Measurements from ENCODE around the gene UBE2QL1.

The UBE2QL1 gene

DNA sequence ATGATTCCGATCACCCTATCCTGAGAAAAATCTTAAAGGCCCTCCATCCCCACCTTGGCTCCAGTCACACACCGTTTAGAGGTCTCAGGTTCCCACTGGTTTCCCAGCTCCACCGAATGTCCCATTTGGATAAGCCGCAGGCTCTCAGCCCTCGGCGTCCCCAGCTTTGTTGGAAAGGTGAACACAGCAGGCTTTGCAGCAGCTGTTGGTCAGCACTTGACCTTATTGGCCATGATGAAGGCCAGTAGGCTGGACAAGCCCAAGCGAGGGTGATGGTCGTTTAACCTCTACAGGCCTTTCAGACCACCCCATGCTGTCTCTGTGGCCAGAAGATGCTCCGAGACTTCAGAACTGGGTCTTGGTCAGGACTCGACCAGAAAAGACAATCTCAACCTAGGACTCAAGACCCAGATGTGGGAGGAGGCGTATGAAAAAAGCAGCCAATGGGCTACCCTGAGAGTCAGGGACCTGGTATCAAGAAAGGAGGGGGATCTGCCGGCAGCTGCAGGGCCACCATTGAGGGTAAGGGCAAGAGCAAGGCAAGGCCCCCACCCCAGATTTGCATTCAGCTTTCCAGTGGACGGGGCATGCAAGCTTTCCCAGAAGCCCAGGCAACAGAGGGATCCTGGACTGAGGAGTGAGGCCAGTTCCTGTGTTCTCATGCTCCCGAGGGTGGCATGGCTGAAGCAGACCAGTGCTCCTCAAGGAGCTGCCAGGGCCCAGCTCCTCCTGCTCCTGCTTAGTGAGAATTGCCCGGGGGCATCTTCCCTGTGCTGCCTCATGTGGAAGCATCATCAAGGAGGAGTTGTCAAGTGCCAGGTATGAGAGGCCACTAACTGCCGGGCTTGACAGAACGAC lies 13.4 kb downstream of the UBE2QL1 start:
- peaks cover 5% of the 10 kb centered on the region for H3K4me1 ChIP-seq (ENCODE audit: control insufficient read depth, insufficient read depth, low read length)
- H3K27ac ChIP-seq (ENCODE audit: low read depth, low read length), result no peak overlapping the region
- no peak overlapping the region for H3K4me3 ChIP-seq (ENCODE audit: low read length)
- no peak overlapping the region for H3K9ac ChIP-seq (ENCODE audit: low read length)
- H3K36me3 ChIP-seq (ENCODE audit: control insufficient read depth, insufficient read depth, low read length), result no peaks in the 10 kb centered on the region
- H3K27me3 ChIP-seq (ENCODE audit: control insufficient read depth, insufficient read depth, low read length), result no peaks in the 10 kb centered on the region

DNA sequence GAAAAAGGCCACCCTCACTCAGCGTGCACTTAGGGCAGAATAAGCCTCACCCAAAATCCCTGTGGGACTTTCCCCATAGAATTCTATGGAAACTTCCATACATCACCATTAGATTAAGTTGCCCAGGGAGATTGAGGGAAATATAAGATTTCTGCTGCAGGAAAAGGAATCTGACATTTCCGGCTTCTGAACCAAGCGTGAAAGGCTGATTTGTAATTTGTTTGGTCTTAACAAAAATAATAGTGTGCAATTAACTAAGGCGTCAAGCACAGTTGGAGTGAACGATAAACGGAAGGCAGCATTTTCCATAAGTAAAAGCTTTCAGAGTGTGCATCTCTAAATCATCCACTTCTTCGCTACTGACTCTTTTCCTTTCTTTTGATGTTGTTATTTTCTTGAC lies 14.0 kb downstream of the UBE2QL1 start:
- Histone ChIP-seq H3K27ac (ENCODE audit: low read depth, low read length) (no peak overlapping the region), H3K4me3 (ENCODE audit: low read length) (no peak overlapping the region)

DNA sequence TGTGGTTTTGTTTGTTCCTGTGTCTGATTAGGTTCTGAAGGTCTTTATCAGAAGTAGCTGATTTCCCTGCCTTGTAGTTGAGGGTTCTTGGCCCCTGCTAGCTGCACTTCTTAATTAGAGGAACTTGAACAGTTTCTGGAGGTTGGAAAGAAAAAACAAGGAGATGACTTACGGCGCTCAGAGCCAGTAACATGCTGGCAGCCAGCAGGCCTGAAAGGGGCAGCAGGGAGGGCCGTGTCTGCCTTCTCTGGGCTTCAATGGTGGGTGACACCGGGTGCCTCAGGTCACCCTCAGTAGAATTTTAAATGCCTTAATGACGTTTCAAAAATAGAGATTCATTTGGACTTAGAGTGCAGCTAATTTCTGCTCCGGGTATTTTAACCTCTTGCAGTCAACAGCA lies 15.8 kb downstream of the UBE2QL1 start:
- Histone ChIP-seq H3K4me1 (ENCODE audit: control insufficient read depth, insufficient read depth, low read length) (peaks cover 5% of the 10 kb centered on the region), H3K9ac (ENCODE audit: low read length) (no peak overlapping the region), H3K27ac (ENCODE audit: low read depth, low read length) (no peak overlapping the region), H3K27me3 (ENCODE audit: control insufficient read depth, insufficient read depth, low read length) (no peaks in the 10 kb centered on the region), H3K36me3 (ENCODE audit: control insufficient read depth, insufficient read depth, low read length) (no peaks in the 10 kb centered on the region), H3K4me3 (ENCODE audit: low read length) (no peak overlapping the region)

More for the DNA sequence above, 14.0 kb downstream of the UBE2QL1 start:
- Histone ChIP-seq H3K9ac (ENCODE audit: low read length) (no peak overlapping the region), H3K4me1 (ENCODE audit: control insufficient read depth, insufficient read depth, low read length) (peaks cover 5% of the 10 kb centered on the region), H3K36me3 (ENCODE audit: control insufficient read depth, insufficient read depth, low read length) (no peaks in the 10 kb centered on the region), H3K27me3 (ENCODE audit: control insufficient read depth, insufficient read depth, low read length) (no peaks in the 10 kb centered on the region)

DNA sequence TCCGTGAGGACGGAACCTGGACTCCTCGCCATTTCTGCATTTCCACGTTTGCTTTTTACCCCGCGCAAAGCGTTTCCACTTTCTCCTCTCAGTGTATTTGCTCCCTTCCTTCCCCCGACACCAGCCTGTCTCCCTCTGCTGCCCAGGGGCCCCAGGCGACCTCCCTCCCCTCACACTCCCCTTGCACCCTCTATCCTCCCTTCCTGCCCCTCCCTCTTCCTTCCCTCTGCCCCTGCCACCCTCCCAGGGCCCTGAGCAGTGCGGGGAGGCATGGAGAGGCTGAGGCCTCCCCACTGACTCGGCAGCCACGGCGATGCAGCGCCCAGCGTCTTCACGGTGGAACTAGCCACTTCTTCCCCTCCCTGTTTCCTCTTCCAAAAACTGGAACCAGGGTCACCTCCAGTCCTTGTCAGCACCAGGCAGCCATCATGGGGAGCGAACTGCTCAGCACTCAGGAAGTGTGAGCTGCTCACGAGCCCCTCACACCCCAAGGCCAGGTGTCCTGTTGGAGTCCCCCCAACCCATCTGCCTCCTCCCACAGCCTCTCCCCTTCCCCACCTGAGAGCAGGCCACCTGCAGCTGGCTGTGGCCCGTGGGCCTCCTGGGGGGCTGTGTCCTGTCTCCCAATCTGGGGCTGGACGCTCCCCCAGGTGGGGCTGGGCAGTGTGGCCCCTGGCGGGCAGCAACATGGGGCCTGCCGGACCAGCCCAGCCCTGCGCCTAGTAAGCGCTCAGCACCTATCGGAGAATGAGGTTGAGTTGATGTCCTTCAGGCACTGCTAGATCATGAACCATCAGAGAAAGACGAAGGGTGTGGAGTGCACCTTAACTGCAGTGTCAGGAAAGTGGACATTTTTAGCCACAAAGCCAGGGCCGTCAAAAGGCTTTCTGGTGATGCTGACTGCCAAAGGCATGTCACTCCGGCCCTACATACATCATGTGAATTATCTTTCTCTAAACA lies 17.5 kb downstream of the UBE2QL1 start:
- Histone ChIP-seq H3K36me3 (ENCODE audit: control insufficient read depth, insufficient read depth, low read length) (no peaks in the 10 kb centered on the region), H3K27ac (ENCODE audit: low read depth, low read length) (no peak overlapping the region), H3K4me3 (ENCODE audit: low read length) (no peak overlapping the region), H3K4me1 (ENCODE audit: control insufficient read depth, insufficient read depth, low read length) (peaks cover 5% of the 10 kb centered on the region), H3K9ac (ENCODE audit: low read length) (no peak overlapping the region), H3K27me3 (ENCODE audit: control insufficient read depth, insufficient read depth, low read length) (no peaks in the 10 kb centered on the region)

DNA sequence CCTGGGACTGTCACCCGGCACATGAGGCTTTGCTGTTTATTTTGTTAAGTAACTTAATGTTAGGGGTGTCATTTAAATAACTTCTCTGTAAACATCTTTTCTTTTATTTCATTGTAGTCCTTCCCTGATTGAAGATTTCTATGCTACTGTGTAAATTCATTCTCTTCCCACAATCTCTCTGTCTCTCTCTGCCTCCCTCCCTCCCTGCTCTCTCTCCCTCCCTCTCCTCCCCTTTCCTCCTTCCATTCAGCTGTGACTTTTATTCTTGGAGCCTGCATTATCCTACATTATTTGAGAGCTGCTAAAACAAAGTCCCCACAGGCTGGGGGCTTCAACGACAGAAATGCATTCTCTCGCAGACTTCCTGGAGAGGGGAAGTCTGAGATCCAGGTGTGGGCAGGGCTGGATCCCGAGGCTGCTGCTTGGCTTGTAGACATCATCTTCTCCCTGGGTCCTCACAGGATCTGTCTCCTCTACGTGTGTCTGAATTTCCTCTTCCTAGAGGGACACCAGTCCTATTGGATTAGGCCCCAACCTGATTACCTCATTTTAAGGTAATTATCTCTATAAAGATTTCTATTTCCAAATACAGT lies 18.4 kb downstream of the UBE2QL1 start:
- Histone ChIP-seq H3K4me1 (ENCODE audit: control insufficient read depth, insufficient read depth, low read length) (peaks cover 5% of the 10 kb centered on the region), H3K27ac (ENCODE audit: low read depth, low read length) (no peak overlapping the region), H3K27me3 (ENCODE audit: control insufficient read depth, insufficient read depth, low read length) (no peaks in the 10 kb centered on the region), H3K36me3 (ENCODE audit: control insufficient read depth, insufficient read depth, low read length) (no peaks in the 10 kb centered on the region), H3K4me3 (ENCODE audit: low read length) (no peak overlapping the region), H3K9ac (ENCODE audit: low read length) (no peak overlapping the region)

DNA sequence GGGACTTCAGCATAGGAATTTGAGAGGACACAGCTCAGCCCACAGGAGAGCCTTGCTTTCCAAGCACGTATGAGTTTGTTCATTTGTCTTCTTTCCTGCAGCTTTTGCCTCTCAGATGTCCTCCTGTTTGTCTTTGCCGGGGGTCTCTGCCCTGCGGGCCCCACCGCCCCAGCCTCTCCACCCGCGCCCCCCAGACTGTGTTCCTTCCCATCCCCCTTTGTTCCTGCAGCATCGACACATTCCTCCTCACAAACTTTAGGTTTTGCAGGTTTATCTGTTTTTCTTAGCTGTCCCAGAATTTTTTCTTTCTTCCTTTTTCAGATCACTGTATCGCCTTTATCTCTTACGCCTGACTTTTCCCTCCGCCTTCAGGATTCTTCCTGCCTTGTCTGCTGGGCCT lies 18.9 kb downstream of the UBE2QL1 start:
- H3K27me3 ChIP-seq (ENCODE audit: control insufficient read depth, insufficient read depth, low read length), result no peaks in the 10 kb centered on the region
- no peak overlapping the region for H3K9ac ChIP-seq (ENCODE audit: low read length)
- no peaks in the 10 kb centered on the region for H3K36me3 ChIP-seq (ENCODE audit: control insufficient read depth, insufficient read depth, low read length)
- no peak overlapping the region for H3K27ac ChIP-seq (ENCODE audit: low read depth, low read length)
- H3K4me3 ChIP-seq (ENCODE audit: low read length), result no peak overlapping the region
- H3K4me1 ChIP-seq (ENCODE audit: control insufficient read depth, insufficient read depth, low read length), result peaks cover 5% of the 10 kb centered on the region

DNA sequence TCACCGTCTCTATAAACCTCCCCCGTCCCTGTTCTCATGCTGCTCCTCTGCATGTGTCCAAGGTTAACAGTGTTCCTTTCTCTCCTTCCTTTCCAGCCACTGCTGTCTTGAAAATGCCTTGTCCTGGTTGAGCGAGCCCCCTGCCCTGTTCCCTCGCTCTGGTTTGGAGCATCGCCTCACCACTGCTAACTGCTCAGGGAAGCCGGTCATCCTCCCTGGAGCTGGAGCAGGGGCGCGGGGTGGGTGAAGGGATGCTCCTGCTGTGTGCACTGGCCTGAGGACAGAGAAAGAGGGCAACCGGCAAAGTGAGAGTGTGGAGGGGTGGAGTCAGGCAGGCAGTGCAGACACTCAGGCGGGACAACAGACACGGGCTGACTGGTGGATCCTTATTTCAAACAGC lies 19.4 kb downstream of the UBE2QL1 start:
- H3K27me3 ChIP-seq (ENCODE audit: control insufficient read depth, insufficient read depth, low read length), result no peaks in the 10 kb centered on the region
- no peak overlapping the region for H3K4me3 ChIP-seq (ENCODE audit: low read length)

DNA sequence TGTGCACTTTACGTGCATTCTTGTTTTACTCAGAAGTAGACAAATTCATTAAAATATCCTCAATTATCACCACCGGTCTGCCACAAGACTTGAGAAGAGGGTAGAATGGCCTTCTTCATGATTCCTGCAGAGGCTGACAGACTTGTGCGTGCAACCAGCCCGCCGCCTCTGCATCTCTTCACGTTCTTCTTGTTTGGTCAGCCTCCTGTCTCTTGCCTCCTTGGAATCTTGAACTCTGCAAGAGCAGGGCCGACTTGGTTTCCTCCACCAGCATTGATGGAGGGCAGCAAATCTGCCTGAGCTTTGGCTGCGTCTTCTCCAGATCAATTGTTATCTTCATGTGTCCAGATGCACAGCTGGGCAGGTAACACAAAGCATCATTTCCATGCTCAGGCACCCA lies 20.2 kb downstream of the UBE2QL1 start:
- no peak overlapping the region for H3K4me3 ChIP-seq (ENCODE audit: low read length)
- peaks cover 5% of the 10 kb centered on the region for H3K4me1 ChIP-seq (ENCODE audit: control insufficient read depth, insufficient read depth, low read length)
- no peaks in the 10 kb centered on the region for H3K27me3 ChIP-seq (ENCODE audit: control insufficient read depth, insufficient read depth, low read length)
- H3K36me3 ChIP-seq (ENCODE audit: control insufficient read depth, insufficient read depth, low read length), result no peaks in the 10 kb centered on the region
- H3K27ac ChIP-seq (ENCODE audit: low read depth, low read length), result no peak overlapping the region
- no peak overlapping the region for H3K9ac ChIP-seq (ENCODE audit: low read length)

More for the DNA sequence above, 19.4 kb downstream of the UBE2QL1 start:
- Histone ChIP-seq H3K27ac (ENCODE audit: low read depth, low read length) (no peak overlapping the region), H3K4me1 (ENCODE audit: control insufficient read depth, insufficient read depth, low read length) (peaks cover 5% of the 10 kb centered on the region), H3K9ac (ENCODE audit: low read length) (no peak overlapping the region), H3K36me3 (ENCODE audit: control insufficient read depth, insufficient read depth, low read length) (no peaks in the 10 kb centered on the region)

DNA sequence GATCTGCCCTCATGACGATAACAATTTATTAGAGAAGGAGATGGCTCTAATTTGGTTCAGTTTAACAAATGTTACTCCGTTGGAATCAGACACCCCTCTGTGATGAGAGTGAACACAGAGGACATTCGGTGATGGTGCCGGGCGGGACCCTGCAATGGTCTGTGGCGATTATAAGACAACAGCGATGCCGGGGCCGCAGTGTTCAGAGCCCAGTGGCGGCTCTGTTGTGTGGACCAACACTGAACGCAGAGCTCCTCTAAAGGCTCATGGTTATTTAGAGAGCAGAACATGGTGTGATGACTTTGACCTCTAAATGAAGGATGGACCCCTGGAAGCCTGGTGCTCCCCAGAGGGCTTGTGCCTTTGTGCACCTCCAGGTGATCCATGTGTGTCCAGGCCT lies 21.2 kb downstream of the UBE2QL1 start:
- peaks cover 5% of the 10 kb centered on the region for H3K4me1 ChIP-seq (ENCODE audit: control insufficient read depth, insufficient read depth, low read length)
- no peak overlapping the region for H3K27ac ChIP-seq (ENCODE audit: low read depth, low read length)
- no peak overlapping the region for H3K9ac ChIP-seq (ENCODE audit: low read length)
- no peaks in the 10 kb centered on the region for H3K27me3 ChIP-seq (ENCODE audit: control insufficient read depth, insufficient read depth, low read length)
- H3K4me3 ChIP-seq (ENCODE audit: low read length), result no peak overlapping the region
- H3K36me3 ChIP-seq (ENCODE audit: control insufficient read depth, insufficient read depth, low read length), result no peaks in the 10 kb centered on the region

DNA sequence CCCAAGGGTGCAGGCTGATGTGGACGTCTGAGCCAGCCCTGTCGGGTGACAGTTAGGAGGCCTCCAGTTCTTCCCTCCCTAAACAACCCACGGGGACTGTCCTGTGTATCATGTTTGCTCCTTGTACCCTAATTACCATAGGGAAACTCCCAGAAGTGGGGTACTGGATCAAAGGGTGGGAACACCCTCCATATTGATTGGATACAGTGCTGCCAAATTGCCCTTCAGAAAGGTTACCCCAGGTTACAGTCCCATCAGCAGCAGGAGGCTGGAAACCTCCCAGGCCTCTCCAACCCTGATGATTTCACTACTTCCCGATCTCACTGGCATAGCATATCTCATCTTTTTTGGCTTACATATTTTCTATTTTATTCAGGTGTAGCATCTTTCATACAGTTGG lies 22.0 kb downstream of the UBE2QL1 start:
- no peaks in the 10 kb centered on the region for H3K36me3 ChIP-seq (ENCODE audit: control insufficient read depth, insufficient read depth, low read length)
- H3K27me3 ChIP-seq (ENCODE audit: control insufficient read depth, insufficient read depth, low read length), result no peaks in the 10 kb centered on the region
- no peak overlapping the region for H3K27ac ChIP-seq (ENCODE audit: low read depth, low read length)
- no peak overlapping the region for H3K4me3 ChIP-seq (ENCODE audit: low read length)
- H3K4me1 ChIP-seq (ENCODE audit: control insufficient read depth, insufficient read depth, low read length), result peaks cover 5% of the 10 kb centered on the region
- H3K9ac ChIP-seq (ENCODE audit: low read length), result no peak overlapping the region

DNA sequence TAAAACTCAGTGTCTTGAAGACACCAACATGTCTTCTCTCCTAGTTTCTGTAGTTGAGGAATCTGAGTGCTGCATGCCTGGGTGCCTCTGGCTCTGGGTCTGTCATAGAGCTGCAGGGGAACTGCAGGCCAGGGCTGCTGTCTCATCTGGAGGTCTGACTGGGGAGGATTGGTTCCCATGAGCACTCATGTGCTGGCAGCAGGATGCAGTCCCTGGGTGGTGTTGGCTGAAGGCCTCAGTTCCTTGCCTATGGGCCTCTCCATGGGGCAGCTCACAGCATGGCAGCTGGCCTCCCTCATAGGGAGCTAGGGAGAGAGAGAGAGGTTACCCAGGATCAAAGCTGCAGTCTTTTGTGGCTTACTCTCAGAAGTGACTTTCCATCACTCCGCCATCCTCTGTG lies 22.6 kb downstream of the UBE2QL1 start:
- H3K36me3 ChIP-seq (ENCODE audit: control insufficient read depth, insufficient read depth, low read length), result no peaks in the 10 kb centered on the region
- H3K27me3 ChIP-seq (ENCODE audit: control insufficient read depth, insufficient read depth, low read length), result no peaks in the 10 kb centered on the region
- no peak overlapping the region for H3K27ac ChIP-seq (ENCODE audit: low read depth, low read length)
- peaks cover 5% of the 10 kb centered on the region for H3K4me1 ChIP-seq (ENCODE audit: control insufficient read depth, insufficient read depth, low read length)
- H3K4me3 ChIP-seq (ENCODE audit: low read length), result no peak overlapping the region
- no peak overlapping the region for H3K9ac ChIP-seq (ENCODE audit: low read length)

DNA sequence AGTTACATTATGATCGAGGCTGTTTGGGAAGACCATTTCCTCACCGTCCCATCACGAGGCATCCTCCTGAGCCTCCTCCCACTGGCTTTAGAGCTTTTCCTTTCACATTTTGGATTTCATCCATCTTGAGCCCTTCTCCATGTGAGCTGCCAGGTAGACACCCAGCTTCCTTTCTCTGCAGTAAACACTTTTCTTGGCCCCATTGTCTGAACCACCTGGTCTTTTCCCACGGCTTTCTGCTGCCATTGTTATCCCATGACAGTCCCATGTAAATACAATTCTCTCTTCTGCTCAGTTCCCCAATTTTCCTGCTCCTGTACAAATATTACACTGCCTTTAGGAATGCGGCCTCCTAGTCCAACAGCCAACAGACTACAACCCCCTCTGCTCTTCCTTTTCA lies 24.1 kb downstream of the UBE2QL1 start:
- Histone ChIP-seq H3K27me3 (ENCODE audit: control insufficient read depth, insufficient read depth, low read length) (peaks cover 2% of the 10 kb centered on the region), H3K4me1 (ENCODE audit: control insufficient read depth, insufficient read depth, low read length) (no peaks in the 10 kb centered on the region)

More for the DNA sequence above, 24.1 kb downstream of the UBE2QL1 start:
- no peak overlapping the region for H3K4me3 ChIP-seq (ENCODE audit: low read length)
- H3K36me3 ChIP-seq (ENCODE audit: control insufficient read depth, insufficient read depth, low read length), result no peaks in the 10 kb centered on the region
- H3K9ac ChIP-seq (ENCODE audit: low read length), result no peak overlapping the region
- H3K27ac ChIP-seq (ENCODE audit: low read depth, low read length), result no peak overlapping the region

All from rectal smooth muscle tissue (tissue), 1 donor.